ENCODE measurements around the gene TRIM63.

TRIM63 gene

DNA sequence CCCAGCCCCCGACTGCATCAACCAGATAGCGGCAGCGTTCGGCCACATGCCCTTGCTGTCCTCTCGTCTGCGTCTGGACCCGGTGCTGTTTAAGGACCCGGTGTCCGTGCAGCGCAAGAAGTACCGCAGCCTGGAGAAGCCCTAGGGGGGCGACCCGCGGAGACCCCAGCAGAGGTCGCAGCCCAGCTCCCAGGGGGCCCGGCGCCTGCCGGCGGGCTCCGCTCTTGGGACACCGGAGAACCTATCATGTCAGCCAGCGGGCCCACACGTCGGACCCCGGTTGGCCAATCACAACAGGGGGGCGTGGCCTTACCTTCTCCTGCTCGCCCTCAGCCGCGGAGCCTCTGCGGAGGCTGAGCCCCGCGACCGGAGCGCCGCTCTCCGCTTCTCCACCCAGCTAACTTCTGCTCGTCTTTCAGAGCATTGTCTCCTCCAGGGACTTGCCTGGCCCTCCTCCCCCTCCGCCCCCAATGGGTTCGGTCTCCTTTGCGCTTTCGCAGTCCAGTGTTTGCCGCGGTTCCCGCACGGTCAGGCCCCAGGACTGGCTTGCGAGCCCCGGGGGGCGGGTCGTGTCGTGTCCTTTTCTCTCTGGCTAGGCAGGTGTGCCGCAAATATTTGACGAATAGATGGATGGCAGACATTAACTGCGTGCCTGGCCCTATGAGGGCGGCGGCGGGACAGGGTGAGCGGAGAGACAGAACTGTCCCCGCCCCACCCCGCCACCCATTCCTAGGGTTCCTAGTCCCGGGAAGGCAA, 32.0 kb downstream of the TRIM63 start (continued):
- no peak for TF ChIP-seq ZNF658 (tag by site-specific recombination; IDR thresholded peaks at IDR 0.05)
- 0 out of 2 replicates have a peak, but pooled peaks have one; percentile 8 for TF ChIP-seq ZNF121 (tag by site-specific recombination; IDR thresholded peaks at IDR 0.05)
- TF ChIP-seq ZNF560 (tag by site-specific recombination; IDR thresholded peaks at IDR 0.05; ENCODE audit: borderline replicate concordance) = no peak
- TF ChIP-seq, protein P1, sequence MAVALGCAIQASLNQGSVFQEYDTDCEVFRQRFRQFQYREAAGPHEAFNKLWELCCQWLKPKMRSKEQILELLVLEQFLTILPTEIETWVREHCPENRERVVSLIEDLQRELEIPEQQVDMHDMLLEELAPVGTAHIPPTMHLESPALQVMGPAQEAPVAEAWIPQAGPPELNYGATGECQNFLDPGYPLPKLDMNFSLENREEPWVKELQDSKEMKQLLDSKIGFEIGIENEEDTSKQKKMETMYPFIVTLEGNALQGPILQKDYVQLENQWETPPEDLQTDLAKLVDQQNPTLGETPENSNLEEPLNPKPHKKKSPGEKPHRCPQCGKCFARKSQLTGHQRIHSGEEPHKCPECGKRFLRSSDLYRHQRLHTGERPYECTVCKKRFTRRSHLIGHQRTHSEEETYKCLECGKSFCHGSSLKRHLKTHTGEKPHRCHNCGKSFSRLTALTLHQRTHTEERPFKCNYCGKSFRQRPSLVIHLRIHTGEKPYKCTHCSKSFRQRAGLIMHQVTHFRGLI (tag by site-specific recombination; IDR thresholded peaks at IDR 0.05) = no peak
- TF ChIP-seq ZNF112 (tag by site-specific recombination; IDR thresholded peaks at IDR 0.05) = no peak
- 0 out of 2 replicates have a peak, but pooled peaks have one; percentile 5 for TF ChIP-seq SP7 (tag by site-specific recombination; IDR thresholded peaks at IDR 0.05)
- TF ChIP-seq ZNF169 (tag by site-specific recombination; IDR thresholded peaks at IDR 0.05) = no peak
- no peak for TF ChIP-seq ZNF202 (tag by site-specific recombination; IDR thresholded peaks at IDR 0.05; ENCODE audit: borderline replicate concordance)
- TF ChIP-seq MZF1 (tag by site-specific recombination; IDR thresholded peaks at IDR 0.05; ENCODE audit: borderline replicate concordance) = no peak
- TF ChIP-seq, protein P2, sequence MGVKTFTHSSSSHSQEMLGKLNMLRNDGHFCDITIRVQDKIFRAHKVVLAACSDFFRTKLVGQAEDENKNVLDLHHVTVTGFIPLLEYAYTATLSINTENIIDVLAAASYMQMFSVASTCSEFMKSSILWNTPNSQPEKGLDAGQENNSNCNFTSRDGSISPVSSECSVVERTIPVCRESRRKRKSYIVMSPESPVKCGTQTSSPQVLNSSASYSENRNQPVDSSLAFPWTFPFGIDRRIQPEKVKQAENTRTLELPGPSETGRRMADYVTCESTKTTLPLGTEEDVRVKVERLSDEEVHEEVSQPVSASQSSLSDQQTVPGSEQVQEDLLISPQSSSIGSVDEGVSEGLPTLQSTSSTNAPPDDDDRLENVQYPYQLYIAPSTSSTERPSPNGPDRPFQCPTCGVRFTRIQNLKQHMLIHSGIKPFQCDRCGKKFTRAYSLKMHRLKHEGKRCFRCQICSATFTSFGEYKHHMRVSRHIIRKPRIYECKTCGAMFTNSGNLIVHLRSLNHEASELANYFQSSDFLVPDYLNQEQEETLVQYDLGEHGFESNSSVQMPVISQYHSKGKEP (tag by site-specific recombination; IDR thresholded peaks at IDR 0.05) = no peak
- no peak for TF ChIP-seq ZNF416 (tag by site-specific recombination; IDR thresholded peaks at IDR 0.05)
- TF ChIP-seq, protein P3, sequence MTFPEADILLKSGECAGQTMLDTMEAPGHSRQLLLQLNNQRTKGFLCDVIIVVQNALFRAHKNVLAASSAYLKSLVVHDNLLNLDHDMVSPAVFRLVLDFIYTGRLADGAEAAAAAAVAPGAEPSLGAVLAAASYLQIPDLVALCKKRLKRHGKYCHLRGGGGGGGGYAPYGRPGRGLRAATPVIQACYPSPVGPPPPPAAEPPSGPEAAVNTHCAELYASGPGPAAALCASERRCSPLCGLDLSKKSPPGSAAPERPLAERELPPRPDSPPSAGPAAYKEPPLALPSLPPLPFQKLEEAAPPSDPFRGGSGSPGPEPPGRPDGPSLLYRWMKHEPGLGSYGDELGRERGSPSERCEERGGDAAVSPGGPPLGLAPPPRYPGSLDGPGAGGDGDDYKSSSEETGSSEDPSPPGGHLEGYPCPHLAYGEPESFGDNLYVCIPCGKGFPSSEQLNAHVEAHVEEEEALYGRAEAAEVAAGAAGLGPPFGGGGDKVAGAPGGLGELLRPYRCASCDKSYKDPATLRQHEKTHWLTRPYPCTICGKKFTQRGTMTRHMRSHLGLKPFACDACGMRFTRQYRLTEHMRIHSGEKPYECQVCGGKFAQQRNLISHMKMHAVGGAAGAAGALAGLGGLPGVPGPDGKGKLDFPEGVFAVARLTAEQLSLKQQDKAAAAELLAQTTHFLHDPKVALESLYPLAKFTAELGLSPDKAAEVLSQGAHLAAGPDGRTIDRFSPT (tag by site-specific recombination; IDR thresholded peaks at IDR 0.05) = no peak
- TF ChIP-seq IKZF3 (tag by site-specific recombination; IDR thresholded peaks at IDR 0.05) = no peak
- no peak for TF ChIP-seq ZNF555 (tag by site-specific recombination; conservative IDR thresholded peaks at IDR 0.05)
- no peak for TF ChIP-seq ZNF521 (tag by site-specific recombination; IDR thresholded peaks at IDR 0.05)
- no peak for TF ChIP-seq ZNF558 (tag by site-specific recombination; IDR thresholded peaks at IDR 0.05)
- TF ChIP-seq, protein P4, sequence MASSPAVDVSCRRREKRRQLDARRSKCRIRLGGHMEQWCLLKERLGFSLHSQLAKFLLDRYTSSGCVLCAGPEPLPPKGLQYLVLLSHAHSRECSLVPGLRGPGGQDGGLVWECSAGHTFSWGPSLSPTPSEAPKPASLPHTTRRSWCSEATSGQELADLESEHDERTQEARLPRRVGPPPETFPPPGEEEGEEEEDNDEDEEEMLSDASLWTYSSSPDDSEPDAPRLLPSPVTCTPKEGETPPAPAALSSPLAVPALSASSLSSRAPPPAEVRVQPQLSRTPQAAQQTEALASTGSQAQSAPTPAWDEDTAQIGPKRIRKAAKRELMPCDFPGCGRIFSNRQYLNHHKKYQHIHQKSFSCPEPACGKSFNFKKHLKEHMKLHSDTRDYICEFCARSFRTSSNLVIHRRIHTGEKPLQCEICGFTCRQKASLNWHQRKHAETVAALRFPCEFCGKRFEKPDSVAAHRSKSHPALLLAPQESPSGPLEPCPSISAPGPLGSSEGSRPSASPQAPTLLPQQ (tag by site-specific recombination; IDR thresholded peaks at IDR 0.05) = peak; percentile 74
- peak; percentile 80 for TF ChIP-seq SP2 (tag by site-specific recombination; IDR thresholded peaks at IDR 0.05)
- TF ChIP-seq, protein P5, sequence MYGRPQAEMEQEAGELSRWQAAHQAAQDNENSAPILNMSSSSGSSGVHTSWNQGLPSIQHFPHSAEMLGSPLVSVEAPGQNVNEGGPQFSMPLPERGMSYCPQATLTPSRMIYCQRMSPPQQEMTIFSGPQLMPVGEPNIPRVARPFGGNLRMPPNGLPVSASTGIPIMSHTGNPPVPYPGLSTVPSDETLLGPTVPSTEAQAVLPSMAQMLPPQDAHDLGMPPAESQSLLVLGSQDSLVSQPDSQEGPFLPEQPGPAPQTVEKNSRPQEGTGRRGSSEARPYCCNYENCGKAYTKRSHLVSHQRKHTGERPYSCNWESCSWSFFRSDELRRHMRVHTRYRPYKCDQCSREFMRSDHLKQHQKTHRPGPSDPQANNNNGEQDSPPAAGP (tag by site-specific recombination; IDR thresholded peaks at IDR 0.05) = no peak
- TF ChIP-seq, protein P6, sequence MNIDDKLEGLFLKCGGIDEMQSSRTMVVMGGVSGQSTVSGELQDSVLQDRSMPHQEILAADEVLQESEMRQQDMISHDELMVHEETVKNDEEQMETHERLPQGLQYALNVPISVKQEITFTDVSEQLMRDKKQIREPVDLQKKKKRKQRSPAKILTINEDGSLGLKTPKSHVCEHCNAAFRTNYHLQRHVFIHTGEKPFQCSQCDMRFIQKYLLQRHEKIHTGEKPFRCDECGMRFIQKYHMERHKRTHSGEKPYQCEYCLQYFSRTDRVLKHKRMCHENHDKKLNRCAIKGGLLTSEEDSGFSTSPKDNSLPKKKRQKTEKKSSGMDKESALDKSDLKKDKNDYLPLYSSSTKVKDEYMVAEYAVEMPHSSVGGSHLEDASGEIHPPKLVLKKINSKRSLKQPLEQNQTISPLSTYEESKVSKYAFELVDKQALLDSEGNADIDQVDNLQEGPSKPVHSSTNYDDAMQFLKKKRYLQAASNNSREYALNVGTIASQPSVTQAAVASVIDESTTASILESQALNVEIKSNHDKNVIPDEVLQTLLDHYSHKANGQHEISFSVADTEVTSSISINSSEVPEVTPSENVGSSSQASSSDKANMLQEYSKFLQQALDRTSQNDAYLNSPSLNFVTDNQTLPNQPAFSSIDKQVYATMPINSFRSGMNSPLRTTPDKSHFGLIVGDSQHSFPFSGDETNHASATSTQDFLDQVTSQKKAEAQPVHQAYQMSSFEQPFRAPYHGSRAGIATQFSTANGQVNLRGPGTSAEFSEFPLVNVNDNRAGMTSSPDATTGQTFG (tag by site-specific recombination; IDR thresholded peaks at IDR 0.05; ENCODE audit: borderline replicate concordance) = no peak
- TF ChIP-seq ZNF544 (tag by site-specific recombination; IDR thresholded peaks at IDR 0.05) = no peak
- TF ChIP-seq, protein P7, sequence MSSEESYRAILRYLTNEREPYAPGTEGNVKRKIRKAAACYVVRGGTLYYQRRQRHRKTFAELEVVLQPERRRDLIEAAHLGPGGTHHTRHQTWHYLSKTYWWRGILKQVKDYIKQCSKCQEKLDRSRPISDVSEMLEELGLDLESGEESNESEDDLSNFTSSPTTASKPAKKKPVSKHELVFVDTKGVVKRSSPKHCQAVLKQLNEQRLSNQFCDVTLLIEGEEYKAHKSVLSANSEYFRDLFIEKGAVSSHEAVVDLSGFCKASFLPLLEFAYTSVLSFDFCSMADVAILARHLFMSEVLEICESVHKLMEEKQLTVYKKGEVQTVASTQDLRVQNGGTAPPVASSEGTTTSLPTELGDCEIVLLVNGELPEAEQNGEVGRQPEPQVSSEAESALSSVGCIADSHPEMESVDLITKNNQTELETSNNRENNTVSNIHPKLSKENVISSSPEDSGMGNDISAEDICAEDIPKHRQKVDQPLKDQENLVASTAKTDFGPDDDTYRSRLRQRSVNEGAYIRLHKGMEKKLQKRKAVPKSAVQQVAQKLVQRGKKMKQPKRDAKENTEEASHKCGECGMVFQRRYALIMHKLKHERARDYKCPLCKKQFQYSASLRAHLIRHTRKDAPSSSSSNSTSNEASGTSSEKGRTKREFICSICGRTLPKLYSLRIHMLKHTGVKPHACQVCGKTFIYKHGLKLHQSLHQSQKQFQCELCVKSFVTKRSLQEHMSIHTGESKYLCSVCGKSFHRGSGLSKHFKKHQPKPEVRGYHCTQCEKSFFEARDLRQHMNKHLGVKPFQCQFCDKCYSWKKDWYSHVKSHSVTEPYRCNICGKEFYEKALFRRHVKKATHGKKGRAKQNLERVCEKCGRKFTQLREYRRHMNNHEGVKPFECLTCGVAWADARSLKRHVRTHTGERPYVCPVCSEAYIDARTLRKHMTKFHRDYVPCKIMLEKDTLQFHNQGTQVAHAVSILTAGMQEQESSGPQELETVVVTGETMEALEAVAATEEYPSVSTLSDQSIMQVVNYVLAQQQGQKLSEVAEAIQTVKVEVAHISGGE (tag by site-specific recombination; conservative IDR thresholded peaks at IDR 0.05; ENCODE audit: low read depth) = no peak
- TF ChIP-seq ZNF623 (tag by site-specific recombination; IDR thresholded peaks at IDR 0.05) = no peak
- no peak for TF ChIP-seq ZNF311 (tag by site-specific recombination; IDR thresholded peaks at IDR 0.05; ENCODE audit: borderline replicate concordance)
- TF ChIP-seq ZNF561 (tag by site-specific recombination; IDR thresholded peaks at IDR 0.05; ENCODE audit: borderline replicate concordance) = peak; percentile 81; the same call in 1 of the 2 replicates
